GM23248 (cell line): ENCODE measurements around the gene EVPL. TPM values are rescaled to one million over a fixed set of nuclear protein-coding genes. Genes with fewer than 3 reads are reported as not detected.

Source experiments
- DNase-seq: peaks from one replicate; pipeline ENCODE4 v3.0.0-alpha.2; 2015
- H2AFZ ChIP-seq: fragments of 200-600 bp; sonication (generic); 2 replicates; pipeline ENCODE4 v1.6.1; 2016; ENCODE audit warnings: antibody characterized with exemption
- H3F3A ChIP-seq: fragments of 200-600 bp; sonication (generic); 2 replicates; pipeline ENCODE4 v1.6.1; 2016; ENCODE audit warnings: mild to moderate bottlenecking, antibody characterized with exemption, mixed run types; ENCODE audit not compliant: insufficient read depth
- H3K27ac ChIP-seq: fragments of 200-600 bp; sonication (generic); 2 replicates; pipeline ENCODE4 v1.5.1; 2016; ENCODE audit warnings: mild to moderate bottlenecking
- H3K27me3 ChIP-seq: fragments of 200-600 bp; sonication (generic); replicated peaks from 2 replicates; pipeline ENCODE4 v1.6.1; 2016; ENCODE audit warnings: mild to moderate bottlenecking; ENCODE audit not compliant: insufficient read depth
- H3K36me3 ChIP-seq: fragments of 200-600 bp; sonication (generic); 2 replicates; pipeline ENCODE4 v1.6.1; 2016; ENCODE audit warnings: low read depth, mild to moderate bottlenecking
- H3K4me1 ChIP-seq: fragments of 200-600 bp; sonication (generic); 2 replicates; pipeline ENCODE4 v1.6.1; 2016; ENCODE audit warnings: mild to moderate bottlenecking; ENCODE audit not compliant: insufficient read depth
- H3K4me2 ChIP-seq: fragments of 200-600 bp; sonication (generic); one replicate; pipeline ENCODE4 v1.6.1; 2016; ENCODE audit warnings: mild to moderate bottlenecking; ENCODE audit not compliant: unreplicated experiment
- H3K4me3 ChIP-seq: fragments of 200-600 bp; sonication (generic); 2 replicates; pipeline ENCODE4 v1.5.1; 2016; ENCODE audit warnings: mild to moderate bottlenecking
- H3K79me2 ChIP-seq: fragments of 200-600 bp; sonication (generic); 2 replicates; pipeline ENCODE4 v1.6.1; 2016; ENCODE audit warnings: mild to moderate bottlenecking; ENCODE audit not compliant: insufficient read depth
- H3K9ac ChIP-seq: fragments of 200-600 bp; sonication (generic); 2 replicates; pipeline ENCODE4 v1.6.1; 2016; ENCODE audit warnings: mild to moderate bottlenecking
- H3K9me2 ChIP-seq: fragments of 200-600 bp; sonication (generic); 2 replicates; pipeline ENCODE4 v1.6.1; 2016; ENCODE audit warnings: mixed run types, mild to moderate bottlenecking, moderate library complexity; ENCODE audit not compliant: insufficient read depth
- H3K9me3 ChIP-seq: fragments of 200-600 bp; sonication (generic); one replicate; pipeline ENCODE4 v1.6.1; 2017; ENCODE audit warnings: low read depth
- H4K20me1 ChIP-seq: fragments of 200-600 bp; sonication (generic); 2 replicates; pipeline ENCODE4 v1.6.0; 2016; ENCODE audit not compliant: insufficient read depth
- EZH2 ChIP-seq: fragments of 200-600 bp; sonication (generic); IDR thresholded peaks from 2 replicates; pipeline ENCODE4 v1.6.1; 2018; ENCODE audit warnings: antibody characterized with exemption, mild to moderate bottlenecking; ENCODE audit not compliant: insufficient read depth, poor library complexity, severe bottlenecking
- EZH2phosphoT487 ChIP-seq: fragments of 200-600 bp; sonication (generic); IDR thresholded peaks from 2 replicates; pipeline ENCODE4 v1.6.1; 2018; ENCODE audit warnings: antibody characterized with exemption, moderate library complexity, mild to moderate bottlenecking, low read depth; ENCODE audit not compliant: insufficient read depth
- WGBS, 2 experiments: methylation state at CpG; one replicate each; pipeline ENCODE4 v1.1.6; 2015 to 2017; ENCODE audit warnings: low lambda C conversion rate in 2 of 2, low coverage in 1 of 2; ENCODE audit errors: missing lambda C conversion rate in 2 of 2; 5-methylcytosine and 5-hydroxymethylcytosine counted together
- in situ Hi-C: fragments of 300-500 bp; cut with MboI; formaldehyde crosslinking; loops from 2 replicates; pipeline ENCODE4 v1.15.0; 2020
- polyA plus RNA-seq: library from polyadenylated mRNA; unstranded; fragments of >200 nt; fragmentation: Nextera tagmentation; extraction: Ambion mirVana; gene quantifications from 2 replicates; pipeline ENCODE4 v1.2.1, GENCODE V29; 2016
- total RNA-seq: library from RNA; depleted of rRNA; stranded (reverse); fragments of >200 nt; shearing (Covaris generic); gene quantifications from 2 replicates; pipeline ENCODE4 v1.2.3, GENCODE V29; 2014

EVPL gene
- total and polyA plus RNA-seq, 2 experiments from 2014 or later = not detected

GRCh38 chr17:76022973-76023899, 3.9 kb downstream of the EVPL start:
- H3K36me3 ChIP-seq = no peaks in the 10 kb centered on the region
- H3K4me1 ChIP-seq = no peaks in the 10 kb centered on the region
- H3K27ac ChIP-seq = no peak overlapping the region
- H3K9me2 ChIP-seq = no peaks in the 10 kb centered on the region
- H4K20me1 ChIP-seq = no peaks in the 10 kb centered on the region
- peaks cover 8% of the 10 kb centered on the region for H3K27me3 ChIP-seq
- H3K9ac ChIP-seq = no peak overlapping the region
- 84 to 86% methylated on average over 23 to 28 of the region's 28 CpGs for WGBS, 2 experiments
- in situ Hi-C loops = no loop called here
- no peak overlapping the region for H2AFZ ChIP-seq
- H3K4me3 ChIP-seq = no peak overlapping the region
- DNase-seq = no peak
- H3K79me2 ChIP-seq = no peaks in the 10 kb centered on the region
- TF ChIP-seq EZH2 = no peak
- no peak for TF ChIP-seq EZH2phosphoT487
- H3K9me3 ChIP-seq = no peaks in the 10 kb centered on the region
- H3F3A ChIP-seq = no peaks in the 10 kb centered on the region
- H3K4me2 ChIP-seq = no peak overlapping the region

GRCh38 chr17:76022285-76022684, 4.8 kb downstream of the EVPL start:
- H2AFZ ChIP-seq = no peak overlapping the region
- no peaks in the 10 kb centered on the region for H3K36me3 ChIP-seq
- H3K9me2 ChIP-seq = no peaks in the 10 kb centered on the region
- H3K4me2 ChIP-seq = no peak overlapping the region
- no peaks in the 10 kb centered on the region for H4K20me1 ChIP-seq
- no peak overlapping the region for H3K9ac ChIP-seq
- WGBS, 2 experiments = 80 to 85% methylated on average over 21 of the region's 24 CpGs
- in situ Hi-C loops = no loop called here
- no peaks in the 10 kb centered on the region for H3K79me2 ChIP-seq
- peaks cover 8% of the 10 kb centered on the region for H3K27me3 ChIP-seq
- H3K4me3 ChIP-seq = no peak overlapping the region
- H3K9me3 ChIP-seq = no peaks in the 10 kb centered on the region
- H3K4me1 ChIP-seq = no peaks in the 10 kb centered on the region
- DNase-seq = no peak
- no peak for TF ChIP-seq EZH2phosphoT487
- TF ChIP-seq EZH2 = no peak
- no peaks in the 10 kb centered on the region for H3F3A ChIP-seq
- H3K27ac ChIP-seq = no peak overlapping the region

GRCh38 chr17:76019833-76020467, 7.2 kb downstream of the EVPL start:
- in situ Hi-C loops = no loop called here
- H3K36me3 ChIP-seq = no peaks in the 10 kb centered on the region
- TF ChIP-seq EZH2phosphoT487 (no peak), EZH2 (no peak)

GRCh38 chr17:76018801-76019200, 8.3 kb downstream of the EVPL start:
- in situ Hi-C loops = no loop called here
- H3F3A ChIP-seq = no peaks in the 10 kb centered on the region
- H3K9me3 ChIP-seq = no peaks in the 10 kb centered on the region
- no peaks in the 10 kb centered on the region for H3K36me3 ChIP-seq
- H3K27ac ChIP-seq = no peak overlapping the region
- no peaks in the 10 kb centered on the region for H3K9me2 ChIP-seq
- 81 to 83% methylated on average over 5 to 13 of the region's 13 CpGs for WGBS, 2 experiments
- H3K4me2 ChIP-seq = no peak overlapping the region
- H3K27me3 ChIP-seq = peaks cover 8% of the 10 kb centered on the region
- H3K9ac ChIP-seq = no peak overlapping the region
- no peaks in the 10 kb centered on the region for H3K79me2 ChIP-seq
- TF ChIP-seq EZH2phosphoT487 (no peak), EZH2 (no peak)
- H3K4me3 ChIP-seq = no peak overlapping the region
- no peak for DNase-seq
- no peak overlapping the region for H2AFZ ChIP-seq
- no peaks in the 10 kb centered on the region for H3K4me1 ChIP-seq
- H4K20me1 ChIP-seq = no peaks in the 10 kb centered on the region

More at GRCh38 chr17:76019833-76020467, 7.2 kb downstream of the EVPL start:
- 59 to 70% methylated on average over 6 of the region's 6 CpGs for WGBS, 2 experiments
- H3K27ac ChIP-seq = no peak overlapping the region
- no peak overlapping the region for H3K9ac ChIP-seq
- H3K4me3 ChIP-seq = no peak overlapping the region
- peaks cover 8% of the 10 kb centered on the region for H3K27me3 ChIP-seq
- no peak overlapping the region for H2AFZ ChIP-seq
- no peak for DNase-seq
- H4K20me1 ChIP-seq = no peaks in the 10 kb centered on the region
- H3F3A ChIP-seq = no peaks in the 10 kb centered on the region
- H3K9me2 ChIP-seq = no peaks in the 10 kb centered on the region
- H3K9me3 ChIP-seq = no peaks in the 10 kb centered on the region
- H3K79me2 ChIP-seq = no peaks in the 10 kb centered on the region
- H3K4me2 ChIP-seq = no peak overlapping the region
- H3K4me1 ChIP-seq = no peaks in the 10 kb centered on the region
